Cardiac muscle cell (in vitro differentiated cells and primary cell): Measurements from ENCODE around the gene PPP1R13L. TPM values are rescaled to one million over a fixed set of nuclear protein-coding genes. Genes with fewer than 3 reads are reported as not detected.

ENCODE experiments used
- DNase-seq, 2 donors: peaks; one replicate each; pipeline versions ENCODE4 v3.0.0 to v3.0.0-alpha.2; 2010 to 2017; ENCODE audit warnings: low read depth in 1 of 2, low spot score in 1 of 2
- H3K27ac ChIP-seq: fragments of 200-600 bp; sonication (generic); 2 replicates; pipeline ENCODE4 v1.5.1; 2016
- H3K27me3 ChIP-seq: fragments of 200-600 bp; sonication (generic); 2 replicates; pipeline ENCODE4 v1.6.0; 2016; ENCODE audit warnings: control low read depth
- H3K36me3 ChIP-seq: fragments of 200-600 bp; sonication (generic); 2 replicates; pipeline ENCODE4 v1.5.1; 2016; ENCODE audit warnings: control low read depth
- H3K4me1 ChIP-seq: fragments of 200-600 bp; sonication (generic); 2 replicates; pipeline ENCODE4 v1.8.1; 2017; ENCODE audit warnings: low read depth, mild to moderate bottlenecking, mixed run types
- H3K4me3 ChIP-seq: fragments of 200-600 bp; sonication (generic); 2 replicates; pipeline ENCODE4 v1.5.1; 2016; ENCODE audit warnings: mild to moderate bottlenecking
- H3K9me3 ChIP-seq: fragments of 200-600 bp; sonication (generic); 2 replicates; pipeline ENCODE4 v1.5.1; 2017; ENCODE audit warnings: low read depth, mild to moderate bottlenecking, control low read depth
- polyA plus RNA-seq: library from polyadenylated mRNA; unstranded; fragments of >200 nt; fragmentation: Nextera tagmentation; extraction: Ambion mirVana; gene quantifications from 2 replicates; pipeline ENCODE4 v1.2.1, GENCODE V29; 2016
- total RNA-seq: library from RNA; depleted of rRNA; stranded (reverse); fragments of >200 nt; gene quantifications from 2 replicates; pipeline ENCODE4 v1.2.3, GENCODE V29; 2016
- TF ChIP-seq, protein P1 (sequence below): IDR thresholded peaks from 2 replicates; pipeline ENCODE4 v1.5.1; 2012; ENCODE audit warnings: low read depth, mild to moderate bottlenecking, low read length

The PPP1R13L gene
- total and polyA plus RNA-seq, 2 experiments from 2014 or later, result 39.5 to 118 TPM

DNA sequence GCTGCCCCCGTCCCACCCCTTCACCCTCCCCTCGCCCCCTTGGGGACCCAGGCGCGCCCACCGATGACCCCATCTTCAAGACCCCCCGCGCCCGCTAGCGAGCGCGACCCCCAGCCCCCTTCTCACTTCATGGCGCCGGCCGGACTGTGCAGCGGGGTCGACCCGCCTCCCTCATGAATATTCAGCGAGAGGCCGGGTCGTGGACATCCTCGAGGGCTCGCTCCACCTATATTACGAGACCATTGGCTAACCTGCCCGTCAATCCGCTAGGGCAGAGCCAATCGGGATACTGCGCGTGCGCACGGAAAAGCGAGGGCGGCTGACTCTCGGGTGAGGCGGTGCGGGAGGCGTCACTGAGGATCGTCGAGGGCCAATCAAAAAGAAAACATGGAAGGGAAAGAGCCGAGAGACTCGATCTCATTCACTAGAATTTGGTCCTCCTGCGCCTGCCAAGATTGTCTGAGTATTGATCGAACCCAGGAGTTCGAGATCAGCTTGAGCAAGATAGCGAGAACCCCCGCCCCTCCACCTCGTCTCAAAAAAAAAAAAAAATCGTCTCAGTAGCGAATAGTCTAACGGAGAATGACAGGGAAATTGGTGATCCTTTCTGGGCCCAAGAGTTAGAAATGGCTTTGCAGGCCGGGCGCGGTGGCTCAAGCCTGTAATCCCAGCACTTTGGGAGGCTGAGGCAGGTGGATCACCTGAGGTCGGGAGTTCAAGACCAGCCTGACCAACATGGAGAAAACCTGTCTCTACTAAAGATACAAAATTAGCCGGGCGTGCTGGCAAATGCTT is 34.3 kb downstream of the PPP1R13L start, which contains the start of gene ERCC2:
ERCC2 (minus strand) TSS at position 164 of the 795 bp plus-strand sequence; CDS start at position 131, 33 bp downstream.
- Histone ChIP-seq H3K4me3 (peak within 1 kb of the TSS; percentile 61), H3K36me3 (no peaks in the 10 kb centered on the region), H3K27me3 (no peaks in the 10 kb centered on the region), H3K27ac (peak within 1 kb of the TSS; percentile 80), H3K9me3 (no peaks in the 10 kb centered on the region), H3K4me1 (no peaks in the 10 kb centered on the region)
- TF ChIP-seq, protein P1, sequence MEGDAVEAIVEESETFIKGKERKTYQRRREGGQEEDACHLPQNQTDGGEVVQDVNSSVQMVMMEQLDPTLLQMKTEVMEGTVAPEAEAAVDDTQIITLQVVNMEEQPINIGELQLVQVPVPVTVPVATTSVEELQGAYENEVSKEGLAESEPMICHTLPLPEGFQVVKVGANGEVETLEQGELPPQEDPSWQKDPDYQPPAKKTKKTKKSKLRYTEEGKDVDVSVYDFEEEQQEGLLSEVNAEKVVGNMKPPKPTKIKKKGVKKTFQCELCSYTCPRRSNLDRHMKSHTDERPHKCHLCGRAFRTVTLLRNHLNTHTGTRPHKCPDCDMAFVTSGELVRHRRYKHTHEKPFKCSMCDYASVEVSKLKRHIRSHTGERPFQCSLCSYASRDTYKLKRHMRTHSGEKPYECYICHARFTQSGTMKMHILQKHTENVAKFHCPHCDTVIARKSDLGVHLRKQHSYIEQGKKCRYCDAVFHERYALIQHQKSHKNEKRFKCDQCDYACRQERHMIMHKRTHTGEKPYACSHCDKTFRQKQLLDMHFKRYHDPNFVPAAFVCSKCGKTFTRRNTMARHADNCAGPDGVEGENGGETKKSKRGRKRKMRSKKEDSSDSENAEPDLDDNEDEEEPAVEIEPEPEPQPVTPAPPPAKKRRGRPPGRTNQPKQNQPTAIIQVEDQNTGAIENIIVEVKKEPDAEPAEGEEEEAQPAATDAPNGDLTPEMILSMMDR, result no peak
- DNase-seq, result peak; percentile 98 to 99

DNA sequence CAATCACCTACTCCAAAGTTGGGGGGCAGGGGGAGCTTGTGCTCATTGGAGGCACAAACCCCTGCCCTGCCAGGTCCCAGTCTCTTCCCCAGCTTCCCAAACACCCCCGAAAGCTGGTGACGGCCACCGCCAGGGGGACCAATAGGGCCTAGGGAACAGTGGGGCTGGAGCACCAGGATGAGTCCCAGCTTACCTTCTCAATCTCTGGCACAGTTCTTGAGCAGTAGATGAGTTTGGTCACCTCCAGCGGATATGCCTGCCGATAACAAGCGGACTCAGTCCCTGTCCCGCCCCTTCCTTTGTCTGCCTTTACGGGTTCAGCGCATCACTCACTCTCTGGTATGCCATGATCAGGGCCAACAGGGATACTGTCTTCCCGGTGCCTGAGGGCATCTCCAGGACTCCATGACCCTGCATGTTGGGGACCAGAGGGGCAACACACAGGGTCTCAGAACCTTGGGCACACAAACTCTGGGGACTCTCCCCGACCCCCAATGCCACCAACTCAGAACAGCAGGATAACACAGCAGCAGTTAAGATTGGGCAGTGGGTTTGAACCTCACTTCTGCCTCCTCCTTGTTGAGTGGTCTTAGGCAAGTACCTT is 36.0 kb downstream of the PPP1R13L start:
- Histone ChIP-seq H3K9me3 (no peaks in the 10 kb centered on the region), H3K4me1 (no peaks in the 10 kb centered on the region), H3K27ac (no peak overlapping the region), H3K27me3 (no peaks in the 10 kb centered on the region), H3K36me3 (peaks cover 4% of the 10 kb centered on the region), H3K4me3 (no peak overlapping the region)
- no peak for DNase-seq
- TF ChIP-seq, protein P1, result no peak

DNA sequence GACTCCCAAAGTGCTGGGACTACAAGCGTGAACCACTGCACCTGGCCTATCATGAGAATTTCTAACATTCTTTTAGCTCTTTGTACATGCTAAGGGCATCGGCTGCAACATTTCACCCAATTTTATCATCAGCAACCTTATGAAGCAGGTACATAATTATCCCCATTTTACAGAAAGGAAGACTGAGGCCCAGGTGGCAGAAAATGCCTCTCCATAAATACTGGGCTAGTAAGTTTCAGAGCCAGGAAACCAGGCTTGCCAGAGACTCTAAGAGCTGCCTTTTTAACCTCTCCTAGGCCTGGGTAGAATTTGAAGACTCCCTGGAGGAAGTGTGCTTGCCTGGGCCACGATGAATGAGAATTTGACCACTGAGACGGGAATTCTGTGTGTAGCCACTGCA is 36.7 kb downstream of the PPP1R13L start:
- H3K9me3 ChIP-seq, result no peaks in the 10 kb centered on the region
- H3K36me3 ChIP-seq, result peaks cover 6% of the 10 kb centered on the region
- no peaks in the 10 kb centered on the region for H3K4me1 ChIP-seq
- no peak overlapping the region for H3K4me3 ChIP-seq
- no peak overlapping the region for H3K27ac ChIP-seq
- DNase-seq, result no peak
- no peaks in the 10 kb centered on the region for H3K27me3 ChIP-seq
- TF ChIP-seq, protein P1, result no peak

DNA sequence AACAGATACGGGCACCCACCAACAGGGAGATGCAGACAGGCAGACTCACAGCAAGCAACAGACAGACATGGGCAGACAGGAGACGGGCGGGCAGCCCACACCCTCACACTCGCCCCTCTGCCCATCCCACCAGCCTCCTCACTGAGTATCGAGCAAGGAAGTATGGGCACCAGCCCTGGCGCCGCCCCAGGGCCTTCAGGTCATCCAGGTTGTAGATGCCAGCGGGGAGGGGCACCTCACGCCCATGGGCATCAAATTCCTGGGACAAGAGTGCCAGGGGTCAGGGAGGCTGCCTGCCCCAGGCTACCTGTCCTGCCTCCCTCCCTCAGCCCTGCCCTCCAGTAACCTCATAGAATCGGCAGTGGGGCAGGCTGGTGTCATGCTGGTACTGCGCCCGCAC is 40.2 kb downstream of the PPP1R13L start:
- H3K36me3 ChIP-seq, result peaks cover 12% of the 10 kb centered on the region

DNA sequence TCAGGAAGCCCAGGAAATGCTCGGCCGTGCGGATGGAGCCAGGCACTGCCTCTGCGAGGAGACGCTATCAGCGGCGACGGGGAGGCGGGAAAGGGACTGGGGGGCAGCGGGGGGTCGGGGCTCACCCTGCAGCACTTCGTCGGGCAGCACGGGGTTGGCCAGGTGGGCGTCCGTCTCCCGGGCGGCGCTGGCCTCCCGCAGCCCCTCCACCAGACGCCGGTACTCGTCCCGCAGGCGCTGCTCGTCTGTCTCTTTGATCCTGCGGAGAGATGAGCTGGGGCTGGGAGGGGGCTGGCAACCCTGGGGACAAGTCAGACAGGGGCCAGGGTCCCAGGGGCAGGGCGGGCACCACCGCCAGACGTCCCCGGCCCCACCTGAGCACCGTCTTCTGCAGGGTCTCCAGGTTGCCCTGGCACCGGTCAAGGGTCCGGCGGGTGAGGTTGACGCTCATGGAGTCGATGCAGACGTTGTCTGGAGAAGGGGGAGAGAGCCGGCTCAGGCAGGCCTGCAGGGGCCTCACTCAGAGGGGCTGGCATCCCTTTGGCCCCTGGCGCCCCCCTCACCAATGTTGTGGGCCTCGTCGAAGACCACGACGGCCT is 40.9 kb downstream of the PPP1R13L start:
- H3K9me3 ChIP-seq, result no peaks in the 10 kb centered on the region
- H3K27me3 ChIP-seq, result no peaks in the 10 kb centered on the region
- H3K4me3 ChIP-seq, result no peak overlapping the region
- H3K27ac ChIP-seq, result no peak overlapping the region
- H3K36me3 ChIP-seq, result peaks cover 15% of the 10 kb centered on the region
- H3K4me1 ChIP-seq, result no peaks in the 10 kb centered on the region
- DNase-seq, result no peak
- TF ChIP-seq, protein P1, result no peak

More for the DNA sequence above, 40.2 kb downstream of the PPP1R13L start:
- Histone ChIP-seq H3K9me3 (no peaks in the 10 kb centered on the region), H3K27me3 (no peaks in the 10 kb centered on the region), H3K4me3 (no peak overlapping the region), H3K27ac (no peak overlapping the region), H3K4me1 (no peaks in the 10 kb centered on the region)
- DNase-seq, result no peak
- TF ChIP-seq, protein P1, result no peak
